Gastroesophageal sphincter (tissue), 4 donors: ENCODE results near the gene MRFAP1L1. TPM values are rescaled to one million over a fixed set of nuclear protein-coding genes. Genes with fewer than 3 reads are reported as not detected.

ENCODE experiments used
- ATAC-seq: fragments of 150-250 bp; one replicate; pipeline ENCODE4 v1.9.1; 2016; ENCODE audit warnings: mild to moderate bottlenecking, moderate library complexity
- H3K27ac ChIP-seq, 4 donors: fragments of 200-600 bp; sonication (generic) in 3 of 4; 1 replicate in 3 of 4; 2 replicates in 1 of 4; pipeline ENCODE4 v1.5.1; 2016 to 2019
- H3K27me3 ChIP-seq: fragments of 200-600 bp; sonication (generic); one replicate; pipeline ENCODE4 v1.5.1; 2019
- H3K36me3 ChIP-seq, 2 donors: fragments of 200-600 bp; sonication (generic); one replicate each; pipeline ENCODE4 v1.5.1; 2019; ENCODE audit warnings: control low read depth in 1 of 2
- H3K4me1 ChIP-seq, 3 donors: fragments of 200-600 bp; sonication (generic); 1 replicate in 2 of 3; 2 replicates in 1 of 3; pipeline ENCODE4 v1.5.1; 2016 to 2019; ENCODE audit warnings: control low read depth in 2 of 3
- H3K4me3 ChIP-seq, 2 donors: fragments of 200-600 bp; sonication (generic); one replicate each; pipeline ENCODE4 v1.5.1; 2019; ENCODE audit warnings: mild to moderate bottlenecking in 1 of 2, moderate library complexity in 1 of 2
- H3K9me3 ChIP-seq, 3 donors: fragments of 200-600 bp; sonication (generic); one replicate each; pipeline ENCODE4 v1.5.1; 2017 to 2019; ENCODE audit warnings: control low read depth in 2 of 3
- EP300 ChIP-seq: sonication (generic); formaldehyde crosslinking; IDR thresholded peaks from one replicate; pipeline ENCODE4 v1.6.1; 2017; ENCODE audit warnings: antibody characterized with exemption, mild to moderate bottlenecking
- POLR2A ChIP-seq, 2 donors: fragments of 450-650 bp; IDR thresholded peaks; one replicate each; pipeline ENCODE4 v1.6.1; 2017; ENCODE audit warnings: antibody characterized with exemption in 2 of 2, mild to moderate bottlenecking in 2 of 2, moderate library complexity in 1 of 2
- POLR2AphosphoS5 ChIP-seq: sonication (generic); formaldehyde crosslinking; IDR thresholded peaks from one replicate; pipeline ENCODE4 v1.6.1; 2017; ENCODE audit warnings: antibody characterized with exemption
- WGBS, 2 donors: methylation state at CpG; one replicate each; pipeline ENCODE4 v1.1.5; 2018; ENCODE audit warnings: low coverage in 1 of 2; 5-methylcytosine and 5-hydroxymethylcytosine counted together
- total RNA-seq, 4 donors: library from RNA; depleted of rRNA; stranded (reverse); fragments of >200 nt; gene quantifications; one replicate each; pipeline ENCODE4 v1.1.0, GENCODE V29; 2016
- TF ChIP-seq, protein P1 (sequence below), 4 experiments: fragments of 200-600 bp in 2 of 4; fragments of 450-650 bp in 2 of 4; sonication (generic) in 1 of 4; IDR thresholded peaks; one replicate each; pipeline ENCODE4 v1.5.1; 2017 to 2019; ENCODE audit warnings: antibody characterized with exemption in 4 of 4, mild to moderate bottlenecking in 2 of 4, moderate library complexity in 2 of 4

The MRFAP1L1 gene
- total RNA-seq, 4 donors from 2014 or later = 59.2 to 74.1 (median 66.8) TPM

DNA sequence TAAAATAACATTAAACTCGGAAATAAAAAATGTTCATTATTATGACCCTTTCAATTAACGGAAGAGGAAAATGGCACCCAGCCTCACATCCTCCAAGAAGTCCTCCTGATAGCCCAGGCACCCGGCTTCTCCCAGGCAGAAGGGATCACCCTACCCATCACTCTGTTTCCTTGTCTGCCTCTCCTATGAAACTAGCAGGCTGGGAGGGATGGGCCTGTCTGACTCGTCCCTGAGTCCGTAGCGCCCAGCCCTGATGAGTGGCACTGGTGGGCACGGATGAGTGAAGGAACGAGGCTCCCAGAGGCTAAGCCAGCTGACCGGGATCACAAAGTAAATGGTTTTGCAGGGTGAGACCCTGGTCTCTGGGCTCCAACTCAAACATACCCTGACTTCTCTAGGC, 44.2 kb upstream of the MRFAP1L1 start:
- no peak overlapping the region for H3K4me3 ChIP-seq
- H3K9me3 ChIP-seq = no peaks in the 10 kb centered on the region
- no peaks in the 10 kb centered on the region for H3K27me3 ChIP-seq
- 82 to 85% methylated on average over 3 of the region's 9 CpGs for WGBS, 2 donors
- H3K27ac ChIP-seq = no peak overlapping the region
- peaks cover 0 to 14% (median 10%) of the 10 kb centered on the region in 3 donors for H3K4me1 ChIP-seq
- ATAC-seq = no peak
- no peak for TF ChIP-seq POLR2AphosphoS5
- TF ChIP-seq, protein P1, sequence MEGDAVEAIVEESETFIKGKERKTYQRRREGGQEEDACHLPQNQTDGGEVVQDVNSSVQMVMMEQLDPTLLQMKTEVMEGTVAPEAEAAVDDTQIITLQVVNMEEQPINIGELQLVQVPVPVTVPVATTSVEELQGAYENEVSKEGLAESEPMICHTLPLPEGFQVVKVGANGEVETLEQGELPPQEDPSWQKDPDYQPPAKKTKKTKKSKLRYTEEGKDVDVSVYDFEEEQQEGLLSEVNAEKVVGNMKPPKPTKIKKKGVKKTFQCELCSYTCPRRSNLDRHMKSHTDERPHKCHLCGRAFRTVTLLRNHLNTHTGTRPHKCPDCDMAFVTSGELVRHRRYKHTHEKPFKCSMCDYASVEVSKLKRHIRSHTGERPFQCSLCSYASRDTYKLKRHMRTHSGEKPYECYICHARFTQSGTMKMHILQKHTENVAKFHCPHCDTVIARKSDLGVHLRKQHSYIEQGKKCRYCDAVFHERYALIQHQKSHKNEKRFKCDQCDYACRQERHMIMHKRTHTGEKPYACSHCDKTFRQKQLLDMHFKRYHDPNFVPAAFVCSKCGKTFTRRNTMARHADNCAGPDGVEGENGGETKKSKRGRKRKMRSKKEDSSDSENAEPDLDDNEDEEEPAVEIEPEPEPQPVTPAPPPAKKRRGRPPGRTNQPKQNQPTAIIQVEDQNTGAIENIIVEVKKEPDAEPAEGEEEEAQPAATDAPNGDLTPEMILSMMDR (IDR thresholded peaks at IDR 0.05) = no peak
- no peak for TF ChIP-seq POLR2A (IDR thresholded peaks at IDR 0.05)
- TF ChIP-seq EP300 = no peak
- H3K36me3 ChIP-seq = no peaks in the 10 kb centered on the region

DNA sequence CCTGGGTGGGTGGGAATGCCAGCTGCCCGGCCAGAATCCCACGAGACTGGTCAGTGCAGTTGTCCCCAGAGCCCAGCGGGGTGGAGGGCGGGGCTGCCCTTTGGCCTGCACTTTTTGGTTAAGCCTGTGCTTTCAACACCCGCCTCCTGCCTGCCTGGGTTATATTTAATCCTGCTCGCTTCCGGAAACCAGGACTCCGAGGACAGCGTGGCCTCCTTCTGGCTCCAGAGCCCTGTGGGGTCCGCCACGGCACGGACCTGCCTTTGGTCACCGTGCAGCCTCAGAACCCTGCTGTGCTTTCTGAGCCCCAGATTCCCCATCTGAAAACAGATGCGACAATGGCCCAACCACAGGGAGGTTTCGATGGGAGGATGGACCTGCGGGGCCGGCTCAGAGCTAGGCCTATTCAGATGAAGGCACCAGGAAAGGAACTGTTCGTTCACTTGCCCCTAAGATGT, 43.5 kb upstream of the MRFAP1L1 start:
- no peaks in the 10 kb centered on the region for H3K9me3 ChIP-seq
- WGBS, 2 donors = 83% methylated on average over 1 of the region's 18 CpGs; no CpG with 5 or more reads in 1 of the 2 donors
- ATAC-seq = no peak
- no peak for TF ChIP-seq EP300
- TF ChIP-seq POLR2AphosphoS5 = no peak
- TF ChIP-seq, protein P1 (IDR thresholded peaks at IDR 0.05) = no peak
- no peak for TF ChIP-seq POLR2A (IDR thresholded peaks at IDR 0.05)
- no peak overlapping the region for H3K4me3 ChIP-seq
- H3K27ac ChIP-seq = no peak overlapping the region
- no peaks in the 10 kb centered on the region for H3K36me3 ChIP-seq
- H3K4me1 ChIP-seq = peaks cover 0 to 20% (median 10%) of the 10 kb centered on the region in 3 donors
- H3K27me3 ChIP-seq = no peaks in the 10 kb centered on the region

DNA sequence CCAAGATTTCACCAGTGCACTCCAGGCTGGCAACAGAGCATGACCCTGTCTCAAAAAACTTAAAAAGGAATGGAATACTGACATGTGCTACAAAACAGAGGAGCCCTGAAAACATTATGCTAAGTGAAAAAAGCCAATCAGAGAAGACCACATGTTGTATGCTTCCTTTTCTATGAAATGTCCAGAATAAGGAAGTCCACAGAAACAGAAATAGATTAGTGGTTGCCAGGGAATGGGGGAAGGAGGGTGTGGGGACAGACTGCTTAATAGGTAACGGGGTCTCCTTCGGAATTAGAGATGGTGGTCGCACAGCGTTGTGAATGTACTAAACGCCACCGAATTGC, 42.8 kb upstream of the MRFAP1L1 start:
- H3K27me3 ChIP-seq = no peaks in the 10 kb centered on the region
- ATAC-seq = no peak
- no peak for TF ChIP-seq POLR2AphosphoS5
- TF ChIP-seq, protein P1 (IDR thresholded peaks at IDR 0.05) = no peak
- no peak for TF ChIP-seq POLR2A (IDR thresholded peaks at IDR 0.05)
- no peak for TF ChIP-seq EP300
- no peak overlapping the region for H3K27ac ChIP-seq
- no peak overlapping the region for H3K4me3 ChIP-seq
- peaks cover 0 to 26% (median 16%) of the 10 kb centered on the region in 3 donors for H3K4me1 ChIP-seq
- no peaks in the 10 kb centered on the region for H3K36me3 ChIP-seq
- H3K9me3 ChIP-seq = no peaks in the 10 kb centered on the region
- 77 to 90% methylated on average over 6 of the region's 6 CpGs for WGBS, 2 donors

DNA sequence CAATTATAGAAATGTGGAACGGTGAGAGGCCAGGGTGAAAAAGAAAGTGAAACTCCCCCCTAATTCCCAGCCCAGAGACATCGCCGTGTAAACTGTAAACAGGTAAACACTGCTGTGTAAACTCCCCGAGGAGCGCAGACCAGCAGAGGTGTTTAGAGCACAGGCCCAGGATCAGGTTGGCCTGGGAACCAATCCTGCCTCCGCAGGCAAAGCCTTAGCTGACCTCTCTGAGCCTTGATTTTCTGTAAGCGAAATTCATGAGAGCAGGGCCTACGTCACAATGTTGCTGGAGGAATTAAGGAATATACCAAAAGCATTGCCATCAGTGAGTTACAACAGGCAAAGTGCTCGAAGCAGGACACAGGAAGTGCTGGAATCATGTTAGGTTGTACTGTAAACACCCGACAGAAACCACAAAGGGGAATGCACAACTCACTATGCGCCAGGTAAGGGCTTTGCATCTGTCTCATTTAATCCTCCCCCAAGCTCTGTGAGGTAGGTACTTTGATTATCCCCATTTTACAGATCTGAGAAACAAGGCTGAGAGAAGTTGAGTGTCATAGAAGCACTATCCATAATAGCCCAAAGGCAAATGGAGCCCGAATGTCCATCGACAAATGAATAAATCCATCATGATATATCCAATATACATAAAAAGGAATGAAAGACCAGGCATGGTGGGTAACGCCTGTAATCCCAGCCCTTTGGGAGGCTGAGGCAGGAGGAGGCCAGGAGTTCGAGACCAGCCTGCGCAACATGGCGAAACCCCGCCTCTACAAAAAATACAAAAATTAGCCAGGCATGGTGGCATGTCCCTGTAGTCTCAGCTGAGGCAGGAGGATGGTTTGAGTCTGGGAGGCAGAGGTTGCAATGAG, 42.2 kb upstream of the MRFAP1L1 start:
- H3K4me1 ChIP-seq = peaks cover 0 to 32% (median 21%) of the 10 kb centered on the region in 3 donors
- no peak overlapping the region for H3K27ac ChIP-seq
- no peaks in the 10 kb centered on the region for H3K27me3 ChIP-seq
- no peaks in the 10 kb centered on the region for H3K36me3 ChIP-seq
- ATAC-seq = no peak
- 74 to 90% methylated on average over 13 of the region's 18 CpGs for WGBS, 2 donors
- no peak for TF ChIP-seq POLR2AphosphoS5
- TF ChIP-seq, protein P1 (IDR thresholded peaks at IDR 0.05) = no peak
- TF ChIP-seq EP300 = no peak
- no peak for TF ChIP-seq POLR2A (IDR thresholded peaks at IDR 0.05)
- H3K4me3 ChIP-seq = no peak overlapping the region
- no peaks in the 10 kb centered on the region for H3K9me3 ChIP-seq
